Fibroblast of lung (primary cell): ENCODE measurements around the gene PDE3A.

Source experiments
- CTCF ChIP-seq, 2 donors: IDR thresholded peaks in 1 of 2; conservative IDR thresholded peaks in 1 of 2; 1 replicate in 1 of 2; 2 replicates in 1 of 2; pipeline ENCODE4 v1.5.1; 2011 to 2012; ENCODE audit warnings: low read length in 2 of 2, control low read depth in 1 of 2, inconsistent platforms in 1 of 2, low read depth in 1 of 2, mild to moderate bottlenecking in 1 of 2
- EZH2 ChIP-seq: IDR thresholded peaks from 2 replicates; pipeline ENCODE4 v1.5.1; 2012; ENCODE audit warnings: low read length, control low read depth, mild to moderate bottlenecking; ENCODE audit errors: missing control alignments

GRCh38 chr12:20507056-20507455, 138.7 kb downstream of the PDE3A start:
- TF ChIP-seq CTCF (conservative IDR thresholded peaks at IDR 0.05 in 1 of 2, IDR thresholded peaks at IDR 0.05 in 1 of 2; ENCODE audit: low read depth in 1 of 2, low read length in 2 of 2): no peak
- no peak for TF ChIP-seq EZH2
